Measurements from ENCODE around the gene MAPT.

DNA sequence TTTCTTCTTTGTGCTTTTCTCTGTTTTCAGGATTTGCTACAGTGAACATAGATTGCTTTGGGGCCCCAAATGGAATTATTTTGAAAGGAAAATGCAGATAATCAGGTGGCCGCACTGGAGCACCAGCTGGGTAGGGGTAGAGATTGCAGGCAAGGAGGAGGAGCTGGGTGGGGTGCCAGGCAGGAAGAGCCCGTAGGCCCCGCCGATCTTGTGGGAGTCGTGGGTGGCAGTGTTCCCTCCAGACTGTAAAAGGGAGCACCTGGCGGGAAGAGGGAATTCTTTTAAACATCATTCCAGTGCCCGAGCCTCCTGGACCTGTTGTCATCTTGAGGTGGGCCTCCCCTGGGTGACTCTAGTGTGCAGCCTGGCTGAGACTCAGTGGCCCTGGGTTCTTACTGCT, 105.9 kb downstream of the MAPT start:
- TF ChIP-seq CTCF (conservative IDR thresholded peaks at IDR 0.05; ENCODE audit: low read depth, low read length) = no peak
- TF ChIP-seq EZH2 (IDR thresholded peaks at IDR 0.05; ENCODE audit: borderline replicate concordance, low read depth, low read length, poor library complexity, severe bottlenecking) = no peak

Measured in A673 (cell line).